ENCODE results near the gene INPP5J.
"Not testable (repeated sequence)": the region's sequence is repeated elsewhere in the genome, so short reads cannot be mapped to it uniquely, and the experiment has no call there.

INPP5J gene

GRCh38 chr22:31151872-31152271 is 29.1 kb downstream of the INPP5J start:
- no peak for DNase-seq (ENCODE audit: low read depth)

DNA sequence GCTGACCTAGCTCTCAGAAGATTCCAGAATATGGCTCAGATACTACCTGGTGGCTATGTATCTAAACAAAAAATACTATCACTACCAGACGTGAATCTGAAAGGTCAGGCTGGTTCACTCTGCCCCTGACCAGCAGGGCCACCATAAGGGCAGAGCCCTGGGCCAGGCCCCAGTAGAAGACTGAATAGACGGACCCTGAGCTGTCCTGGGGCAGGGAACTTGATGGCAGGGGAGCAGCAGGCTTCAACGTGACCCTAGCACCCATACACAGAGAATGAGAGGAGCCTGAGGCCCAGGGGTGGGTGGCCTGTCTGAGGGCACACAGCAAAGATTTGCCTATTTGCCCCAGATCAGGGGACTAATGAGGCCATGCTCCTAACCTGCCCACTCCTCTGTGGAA is 30.6 kb downstream of the INPP5J start:
- DNase-seq (ENCODE audit: low read depth), result no peak

DNA sequence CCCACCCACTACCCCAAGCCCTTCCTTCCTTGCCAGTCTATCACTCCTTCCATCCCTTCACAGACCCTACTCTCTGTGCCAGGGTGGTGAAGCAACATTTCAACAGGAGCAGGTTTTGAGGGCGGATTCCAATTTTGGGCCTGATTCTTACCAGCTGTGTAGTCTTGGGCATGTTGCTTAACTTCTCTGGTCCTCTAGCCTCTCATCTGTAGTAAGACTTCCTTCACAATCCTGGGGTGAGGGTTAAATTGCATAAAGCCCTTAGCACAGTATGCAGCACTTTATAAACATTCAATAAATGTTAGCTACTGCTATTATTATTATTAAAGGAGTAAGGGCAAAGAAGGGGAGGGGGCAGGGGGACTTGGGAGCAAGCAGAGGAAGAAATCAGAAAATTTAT is 32.2 kb downstream of the INPP5J start:
- no peak for DNase-seq (ENCODE audit: low read depth)

DNA sequence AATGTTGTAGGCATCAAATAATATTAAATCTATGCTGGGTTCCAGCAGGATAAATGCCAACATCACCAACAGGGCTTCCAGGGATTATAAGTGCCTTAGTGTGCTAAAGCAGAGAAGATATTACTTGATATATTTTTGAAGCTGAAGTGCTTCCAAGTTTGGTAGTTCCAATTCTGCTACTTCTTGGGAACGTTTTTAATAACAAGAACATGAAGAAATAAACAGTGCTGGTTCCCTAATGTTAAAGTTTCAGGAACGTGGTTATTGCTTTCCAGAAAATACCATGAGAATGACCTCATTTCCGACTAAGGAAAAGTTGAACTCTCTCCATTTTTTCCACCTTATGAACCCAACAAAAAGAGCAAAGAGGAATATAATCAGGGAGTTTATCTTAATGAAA is 32.7 kb downstream of the INPP5J start:
- no peak for DNase-seq (ENCODE audit: low read depth)

GRCh38 chr22:31160328-31160978 is 37.7 kb downstream of the INPP5J start:
- no peak for DNase-seq (ENCODE audit: low read depth)

DNA sequence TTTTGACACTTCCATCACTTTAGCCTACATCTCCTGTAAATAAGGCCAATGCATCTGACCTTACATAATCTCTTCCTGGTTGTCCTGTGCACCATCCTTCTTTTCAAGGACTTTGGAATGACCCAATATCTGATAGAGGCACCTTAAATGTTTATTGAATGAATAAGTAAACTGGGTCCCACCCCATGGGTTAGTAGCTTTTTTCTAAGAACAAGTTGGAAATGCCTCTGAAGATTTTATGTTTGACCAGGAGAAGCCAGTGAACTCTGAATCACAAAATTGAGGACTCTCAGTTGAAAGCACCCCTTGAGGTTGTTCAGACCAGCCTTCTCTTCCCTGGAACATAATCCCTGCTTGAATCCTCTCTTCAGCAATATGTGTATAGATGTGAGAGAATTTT is 38.6 kb downstream of the INPP5J start:
- DNase-seq (ENCODE audit: low read depth), result no peak

DNA sequence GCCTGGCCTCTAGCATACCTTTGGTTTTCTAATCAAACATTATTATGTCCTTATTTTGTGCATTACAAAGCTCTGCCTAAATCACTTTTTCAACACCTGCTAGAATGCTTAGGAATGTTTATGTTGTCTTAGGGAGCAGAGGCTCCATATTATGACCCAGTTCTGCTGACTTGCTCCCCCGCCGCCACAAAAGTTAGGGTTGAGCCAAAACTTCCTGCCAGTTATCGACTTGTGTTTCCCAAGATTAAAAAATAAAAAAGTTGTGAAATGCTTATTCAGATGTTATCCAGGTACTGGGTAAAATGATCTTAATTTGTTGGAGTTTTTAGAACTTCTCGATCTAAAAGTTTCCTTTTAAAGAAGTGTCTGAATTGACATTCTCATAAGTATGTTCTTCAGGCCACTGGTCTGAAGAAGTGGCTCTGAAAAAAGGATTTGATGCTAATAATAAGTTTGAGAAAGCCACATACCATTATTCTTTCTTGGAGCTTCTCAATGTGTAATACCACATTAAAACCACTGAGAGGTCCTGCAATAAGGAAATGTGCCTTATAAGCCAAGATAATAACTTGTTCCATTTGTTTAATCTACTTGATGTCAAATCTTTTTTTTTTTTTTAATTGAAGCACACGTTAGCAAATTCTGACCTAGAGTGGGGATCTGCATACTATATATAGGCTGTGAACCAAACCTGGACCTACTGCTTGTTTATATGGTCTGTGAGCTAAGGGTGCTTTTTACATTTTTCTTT is 39.4 kb downstream of the INPP5J start:
- DNase-seq (ENCODE audit: low read depth), result no peak

- no peak for DNase-seq (ENCODE audit: low read depth)
Observed at GRCh38 chr22:31170971-31171370, 48.2 kb downstream of the INPP5J start.

DNA sequence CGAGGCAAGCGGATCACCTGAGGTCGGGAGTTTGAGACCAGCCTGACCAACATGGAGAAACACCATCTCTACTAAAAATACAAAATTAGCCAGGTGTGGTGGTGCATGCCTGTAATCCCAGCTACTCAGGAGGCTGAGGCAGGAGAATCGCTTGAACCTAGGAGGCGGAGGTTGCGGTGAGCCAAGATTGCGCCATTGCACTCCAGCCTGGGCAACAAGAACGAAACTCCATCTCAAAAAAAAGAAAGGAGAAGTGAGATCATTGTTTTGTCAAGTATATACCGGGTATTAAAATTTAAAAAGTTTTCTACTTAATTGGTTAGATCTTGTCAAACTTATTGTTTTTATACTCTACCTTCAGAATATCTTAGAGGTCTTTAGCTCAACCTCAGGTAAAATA is 49.0 kb downstream of the INPP5J start:
- not testable (repeated sequence) for DNase-seq (ENCODE audit: low read depth)

DNA sequence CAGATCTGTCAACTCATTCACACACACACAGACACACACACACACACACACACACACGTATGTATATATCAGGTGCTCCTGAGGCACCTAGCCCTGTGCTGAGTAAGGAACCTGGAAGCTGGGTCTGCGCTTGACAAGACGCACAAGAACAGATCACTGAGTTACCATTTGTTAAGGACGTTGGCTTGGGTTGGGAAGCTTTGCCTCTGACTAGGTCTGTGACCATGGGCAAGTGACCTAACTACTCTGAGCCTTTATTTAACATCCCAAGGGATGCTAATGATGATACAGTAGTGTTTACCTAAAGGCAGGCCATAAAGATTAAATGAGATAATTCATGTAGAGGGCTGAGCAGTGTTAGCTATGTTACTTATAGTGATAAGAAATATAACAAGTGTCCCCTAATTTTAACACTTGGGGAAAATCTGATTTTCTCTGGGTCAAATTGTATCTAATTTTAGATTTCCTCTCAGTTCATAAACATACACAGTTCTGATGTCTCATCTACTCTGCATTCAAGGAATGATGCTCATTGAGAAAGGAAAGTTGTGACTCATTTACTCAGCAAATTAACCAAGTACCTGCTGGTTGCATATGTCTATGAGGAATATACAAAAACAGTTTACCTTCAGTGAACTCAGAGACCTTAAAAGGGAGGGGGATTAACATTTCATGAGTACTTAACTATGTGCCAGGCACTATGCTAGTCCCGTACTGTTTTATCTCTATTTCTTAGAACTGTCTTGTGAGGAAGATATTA is 50.8 kb downstream of the INPP5J start:
- DNase-seq (ENCODE audit: low read depth), result no peak

- no peak for DNase-seq (ENCODE audit: low read depth)
Observed at GRCh38 chr22:31176923-31177322, 54.2 kb downstream of the INPP5J start.

DNA sequence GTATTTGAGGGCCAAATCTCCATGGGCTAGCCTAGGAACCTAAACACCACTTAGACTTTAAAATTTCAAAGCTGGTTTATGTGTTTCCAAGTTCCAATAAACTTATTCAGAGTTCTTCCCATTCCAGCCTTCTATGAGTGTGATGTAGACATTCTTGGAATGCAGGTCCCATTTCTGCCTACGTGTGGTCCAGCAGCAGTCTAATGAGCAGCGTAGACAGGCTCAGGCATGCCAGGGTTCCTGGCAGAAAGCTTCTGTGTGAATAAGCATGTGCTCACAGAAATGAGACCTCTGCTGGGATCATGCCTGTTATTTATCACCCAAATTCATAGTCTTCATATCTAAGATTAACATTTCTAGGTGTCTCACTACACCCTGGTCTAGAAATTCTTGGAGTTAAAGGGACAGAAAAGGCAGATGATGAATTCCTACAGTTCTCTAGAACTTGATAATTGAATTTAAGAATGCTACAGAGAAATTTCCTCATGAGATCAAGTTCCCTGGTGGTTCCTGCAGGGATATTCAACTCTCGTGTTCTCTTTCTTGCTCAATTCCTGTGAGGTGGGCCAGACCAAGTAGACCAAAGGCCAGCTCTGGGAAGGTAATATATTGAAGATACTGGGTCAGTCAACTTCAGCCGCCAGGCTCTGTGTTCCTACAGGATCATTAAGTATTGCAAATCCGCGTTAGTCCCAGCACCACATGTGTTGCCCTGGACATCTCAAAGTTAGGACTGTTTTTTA is 54.8 kb downstream of the INPP5J start:
- no peak for DNase-seq (ENCODE audit: low read depth)

GRCh38 chr22:31178859-31179258 is 56.1 kb downstream of the INPP5J start:
- DNase-seq (ENCODE audit: low read depth), result no peak

DNA sequence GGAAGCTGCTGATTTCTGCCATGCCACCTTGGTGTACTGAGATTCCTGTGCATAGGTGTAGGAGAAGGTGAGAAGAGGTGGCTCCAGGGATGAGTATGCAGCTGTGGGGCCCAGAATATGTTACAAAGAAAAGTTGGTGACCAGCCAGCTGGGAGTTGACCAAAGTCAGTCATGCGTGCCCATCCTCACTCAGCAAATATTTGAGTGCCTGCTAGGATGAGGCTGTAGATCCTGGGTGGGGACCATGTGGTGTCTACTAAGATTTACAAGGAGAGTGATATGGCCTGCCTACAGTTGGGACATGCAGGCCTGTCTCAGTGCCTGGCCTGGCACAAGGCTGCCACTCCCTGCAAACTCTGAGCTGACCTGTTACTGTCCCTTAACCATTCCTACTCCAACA is 56.6 kb downstream of the INPP5J start:
- DNase-seq (ENCODE audit: low read depth), result no peak

GRCh38 chr22:31184015-31184414 is 61.2 kb downstream of the INPP5J start:
- no peak for DNase-seq (ENCODE audit: low read depth)
